GM23248 (cell line): Measurements from ENCODE around the gene AADAC.

ENCODE experiments used
- EZH2 ChIP-seq: fragments of 200-600 bp; sonication (generic); IDR thresholded peaks from 2 replicates; pipeline ENCODE4 v1.6.1; 2018; ENCODE audit warnings: antibody characterized with exemption, mild to moderate bottlenecking; ENCODE audit not compliant: insufficient read depth, poor library complexity, severe bottlenecking
- EZH2phosphoT487 ChIP-seq: fragments of 200-600 bp; sonication (generic); IDR thresholded peaks from 2 replicates; pipeline ENCODE4 v1.6.1; 2018; ENCODE audit warnings: antibody characterized with exemption, moderate library complexity, mild to moderate bottlenecking, low read depth; ENCODE audit not compliant: insufficient read depth

- TF ChIP-seq EZH2 = no peak
- TF ChIP-seq EZH2phosphoT487 = no peak
These were observed 61.8 kb downstream of the AADAC start for GRCh38 chr3:151875759-151876158.
